Breast epithelium (tissue), 3 donors: Measurements from ENCODE around the gene CAPN1.

Experiments
- POLR2A ChIP-seq: fragments of 450-650 bp; IDR thresholded peaks from one replicate; pipeline ENCODE4 v1.6.1; 2016; ENCODE audit warnings: antibody characterized with exemption, mild to moderate bottlenecking, moderate library complexity
- TF ChIP-seq, protein P1 (sequence below), 3 donors: fragments of 450-650 bp; IDR thresholded peaks; one replicate each; pipeline ENCODE4 v1.5.1; 2016 to 2017; ENCODE audit warnings: antibody characterized with exemption in 3 of 3, mild to moderate bottlenecking in 3 of 3, moderate library complexity in 3 of 3

DNA sequence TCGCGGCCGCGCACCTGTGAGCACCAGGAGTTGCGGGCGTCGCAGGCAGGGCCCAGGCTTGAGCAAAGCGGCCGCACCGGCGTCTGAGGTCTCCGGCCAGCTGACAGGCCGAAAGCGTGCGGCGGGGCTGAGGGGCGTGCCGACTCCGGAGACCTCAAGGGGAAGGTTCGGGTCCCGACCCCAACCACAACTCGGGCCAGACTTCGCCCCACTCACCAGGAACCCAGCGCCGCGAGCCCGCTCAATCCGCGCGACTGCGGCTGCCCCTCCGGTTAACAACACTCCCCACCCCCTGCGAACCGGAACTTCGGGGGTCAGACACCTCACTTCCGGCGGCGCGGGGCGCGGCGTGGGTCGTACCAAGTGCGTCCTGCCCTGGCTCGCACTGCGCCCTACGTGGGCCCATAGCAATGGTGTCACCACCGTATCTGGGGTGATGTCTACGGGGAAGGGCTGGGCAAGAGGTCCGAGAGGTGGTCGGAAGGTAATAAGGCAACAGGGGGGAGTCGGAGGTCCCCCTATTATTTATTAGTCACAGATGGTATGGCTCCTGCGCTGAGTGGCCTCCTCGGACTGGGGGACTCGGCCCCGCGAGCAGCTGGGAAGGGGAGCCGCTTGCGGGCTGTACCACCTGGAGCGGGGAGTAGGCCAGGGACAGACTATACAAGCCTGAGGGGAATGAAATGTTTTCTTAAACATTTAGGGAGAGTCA lies 47.3 kb upstream of the CAPN1 start, which contains the start of gene SYVN1:
- peak; percentile 98 for TF ChIP-seq POLR2A
- TF ChIP-seq, protein P1, sequence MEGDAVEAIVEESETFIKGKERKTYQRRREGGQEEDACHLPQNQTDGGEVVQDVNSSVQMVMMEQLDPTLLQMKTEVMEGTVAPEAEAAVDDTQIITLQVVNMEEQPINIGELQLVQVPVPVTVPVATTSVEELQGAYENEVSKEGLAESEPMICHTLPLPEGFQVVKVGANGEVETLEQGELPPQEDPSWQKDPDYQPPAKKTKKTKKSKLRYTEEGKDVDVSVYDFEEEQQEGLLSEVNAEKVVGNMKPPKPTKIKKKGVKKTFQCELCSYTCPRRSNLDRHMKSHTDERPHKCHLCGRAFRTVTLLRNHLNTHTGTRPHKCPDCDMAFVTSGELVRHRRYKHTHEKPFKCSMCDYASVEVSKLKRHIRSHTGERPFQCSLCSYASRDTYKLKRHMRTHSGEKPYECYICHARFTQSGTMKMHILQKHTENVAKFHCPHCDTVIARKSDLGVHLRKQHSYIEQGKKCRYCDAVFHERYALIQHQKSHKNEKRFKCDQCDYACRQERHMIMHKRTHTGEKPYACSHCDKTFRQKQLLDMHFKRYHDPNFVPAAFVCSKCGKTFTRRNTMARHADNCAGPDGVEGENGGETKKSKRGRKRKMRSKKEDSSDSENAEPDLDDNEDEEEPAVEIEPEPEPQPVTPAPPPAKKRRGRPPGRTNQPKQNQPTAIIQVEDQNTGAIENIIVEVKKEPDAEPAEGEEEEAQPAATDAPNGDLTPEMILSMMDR (IDR thresholded peaks at IDR 0.05) = peak in 2 of 3 donors; percentile 15 to 31
